Psoas muscle (tissue), 8 donors: ENCODE measurements around the gene EPHB2. TPM values are rescaled to one million over a fixed set of nuclear protein-coding genes. Genes with fewer than 3 reads are reported as not detected.

Source experiments
- ATAC-seq, 4 donors: fragments of 200-7000 bp; cut with Tn5 transposase; one replicate each; pipeline ENCODE4 v1.9.1; 2020; ENCODE audit warnings: moderate library complexity in 3 of 4, mild to moderate bottlenecking in 2 of 4
- DNase-seq, 2 donors: peaks; one replicate each; pipeline ENCODE4 v3.0.0-alpha.2; 2020
- H3K27ac ChIP-seq: fragments of 200-600 bp; one replicate; pipeline ENCODE4 v1.8.0; 2022
- H3K27me3 ChIP-seq, 3 donors: fragments of 200-600 bp in 1 of 3; one replicate each; pipeline versions ENCODE4 v1.6.1 to v1.8.0; 2013 to 2022; ENCODE audit warnings: low read length in 2 of 3, mild to moderate bottlenecking in 2 of 3, moderate library complexity in 1 of 3; ENCODE audit not compliant: insufficient read depth in 3 of 3
- H3K36me3 ChIP-seq, 2 donors: fragments of 200-600 bp in 1 of 2; one replicate each; pipeline versions ENCODE4 v1.6.1 to v1.8.0; 2013 to 2022; ENCODE audit warnings: low read depth in 1 of 2, mild to moderate bottlenecking in 1 of 2, moderate library complexity in 1 of 2; ENCODE audit not compliant: insufficient read depth in 1 of 2
- H3K4me1 ChIP-seq: fragments of 200-600 bp; one replicate; pipeline ENCODE4 v1.8.0; 2022
- H3K4me3 ChIP-seq: fragments of 200-600 bp; one replicate; pipeline ENCODE4 v1.8.0; 2022; ENCODE audit warnings: mild to moderate bottlenecking
- H3K9me3 ChIP-seq: fragments of 200-600 bp; one replicate; pipeline ENCODE4 v1.8.0; 2022
- CTCF ChIP-seq: fragments of 200-600 bp; IDR thresholded peaks from one replicate; pipeline ENCODE4 v1.8.0; 2022; ENCODE audit warnings: antibody characterized with exemption
- WGBS, 3 donors: extraction: QIAGEN DNeasy Blood & Tissue Kit; methylation state at CpG; one replicate each; pipeline versions ENCODE4 v1.1.6 to v1.1.7; 2013; 5-methylcytosine and 5-hydroxymethylcytosine counted together
- intact Hi-C, 2 donors: fragments of 100-400 bp; cut with DNase I; formaldehyde crosslinking; loops; one replicate each; pipeline versions ENCODE4 v1.11.0 to v1.14.2; 2022
- polyA plus RNA-seq, 3 donors: library from polyadenylated mRNA; stranded (reverse); fragments of 200-250 nt; gene quantifications; one replicate each; pipeline ENCODE4 v1.2.3, GENCODE V29; 2013
- total RNA-seq, 4 donors: library from RNA; stranded (reverse); fragmentation: NEBNext Ultra II Directional in 2 of 4; extraction: Animal tissue kit (Norgen Biotek cat#: 25700) in 2 of 4; gene quantifications; one replicate each; pipeline versions ENCODE4 v1.2.1 to v1.2.4, GENCODE V29; 2021 to 2023
- donor health status: healthy with polysubstance abuse.
- donor health status: DM: no; HTN: no; CAD: no; lungs with moderate emphysema.
- donor health status: Bipolar disorder and iron deficiency.
- donor health status: healthy.
- donor health status: DM: yes; HTN: yes; CAD: no.
- donor health status: DM: no; HTN: no; CAD: no.
- donor health status: DM: no; HTN: no; CAD: no.
- donor health status: DM: yes; HTN: yes; CAD: no.

The EPHB2 gene
- total and polyA plus RNA-seq, 7 donors: 0.06 to 2.1 (median 0.48) TPM; not detected in 1

GRCh38 chr1:22920734-22921451 lies 210.3 kb downstream of the EPHB2 start:
- DNase-seq: peak in 1 of 2 donors; percentile 4
- no peak for TF ChIP-seq CTCF
- Histone ChIP-seq H3K27ac (no peak overlapping the region), H3K9me3 (no peaks in the 10 kb centered on the region), H3K4me1 (no peaks in the 10 kb centered on the region), H3K27me3 (peaks cover 0 to 18% (median 18%) of the 10 kb centered on the region in 3 donors), H3K36me3 (no peaks in the 10 kb centered on the region), H3K4me3 (no peak overlapping the region)
- no peak for ATAC-seq
- WGBS, 3 donors: 70 to 80% (median 76%) methylated on average over 8 of the region's 8 CpGs
- intact Hi-C loops: no loop called here

- 75 to 79% (median 76%) methylated on average over 8 of the region's 8 CpGs for WGBS, 3 donors
- Histone ChIP-seq H3K4me1 (no peaks in the 10 kb centered on the region), H3K27me3 (peaks cover 0 to 20% (median 16%) of the 10 kb centered on the region in 3 donors), H3K36me3 (no peaks in the 10 kb centered on the region), H3K9me3 (no peaks in the 10 kb centered on the region), H3K4me3 (no peak overlapping the region), H3K27ac (no peak overlapping the region)
- no peak for TF ChIP-seq CTCF
- intact Hi-C loops: no loop called here
- DNase-seq: peak in 1 of 2 donors; percentile 2
- no peak for ATAC-seq
Observed at GRCh38 chr1:22921452-22922126, 210.9 kb downstream of the EPHB2 start.

- peaks cover 0 to 12% (median 8%) of the 10 kb centered on the region in 3 donors for H3K27me3 ChIP-seq
- H3K4me3 ChIP-seq: no peak overlapping the region
- H3K36me3 ChIP-seq: no peaks in the 10 kb centered on the region
- ATAC-seq: no peak
- no peaks in the 10 kb centered on the region for H3K9me3 ChIP-seq
- no peak for TF ChIP-seq CTCF
- intact Hi-C loops: no loop called here
- H3K27ac ChIP-seq: no peak overlapping the region
- H3K4me1 ChIP-seq: no peaks in the 10 kb centered on the region
- DNase-seq: peak in 1 of 2 donors; percentile 2
- 90 to 100% (median 100%) methylated on average over 1 of the region's 1 CpG for WGBS, 3 donors
Observed at GRCh38 chr1:22922640-22923039, 212.0 kb downstream of the EPHB2 start.

- intact Hi-C loops: no loop called here
- 53 to 58% (median 54%) methylated on average over 9 of the region's 9 CpGs for WGBS, 3 donors
- no peak for TF ChIP-seq CTCF
- H3K36me3 ChIP-seq: no peaks in the 10 kb centered on the region
- no peak overlapping the region for H3K27ac ChIP-seq
- H3K9me3 ChIP-seq: no peaks in the 10 kb centered on the region
- no peaks in the 10 kb centered on the region for H3K4me1 ChIP-seq
- peaks cover 0 to 11% (median 8%) of the 10 kb centered on the region in 3 donors for H3K27me3 ChIP-seq
- ATAC-seq: no peak
- peak in 1 of 2 donors; percentile 10 for DNase-seq
- H3K4me3 ChIP-seq: no peak overlapping the region
Observed at GRCh38 chr1:22925111-22925510, 214.5 kb downstream of the EPHB2 start.
